Measurements from ENCODE around the gene CDK11A. TPM values are rescaled to one million over a fixed set of nuclear protein-coding genes. Genes with fewer than 3 reads are reported as not detected.
"Not testable (repeated sequence)": the region's sequence is repeated elsewhere in the genome, so short reads cannot be mapped to it uniquely, and the experiment has no call there.

CDK11A gene
- total RNA-seq, 1 donor from 2014 or later, result 51.7 TPM

DNA sequence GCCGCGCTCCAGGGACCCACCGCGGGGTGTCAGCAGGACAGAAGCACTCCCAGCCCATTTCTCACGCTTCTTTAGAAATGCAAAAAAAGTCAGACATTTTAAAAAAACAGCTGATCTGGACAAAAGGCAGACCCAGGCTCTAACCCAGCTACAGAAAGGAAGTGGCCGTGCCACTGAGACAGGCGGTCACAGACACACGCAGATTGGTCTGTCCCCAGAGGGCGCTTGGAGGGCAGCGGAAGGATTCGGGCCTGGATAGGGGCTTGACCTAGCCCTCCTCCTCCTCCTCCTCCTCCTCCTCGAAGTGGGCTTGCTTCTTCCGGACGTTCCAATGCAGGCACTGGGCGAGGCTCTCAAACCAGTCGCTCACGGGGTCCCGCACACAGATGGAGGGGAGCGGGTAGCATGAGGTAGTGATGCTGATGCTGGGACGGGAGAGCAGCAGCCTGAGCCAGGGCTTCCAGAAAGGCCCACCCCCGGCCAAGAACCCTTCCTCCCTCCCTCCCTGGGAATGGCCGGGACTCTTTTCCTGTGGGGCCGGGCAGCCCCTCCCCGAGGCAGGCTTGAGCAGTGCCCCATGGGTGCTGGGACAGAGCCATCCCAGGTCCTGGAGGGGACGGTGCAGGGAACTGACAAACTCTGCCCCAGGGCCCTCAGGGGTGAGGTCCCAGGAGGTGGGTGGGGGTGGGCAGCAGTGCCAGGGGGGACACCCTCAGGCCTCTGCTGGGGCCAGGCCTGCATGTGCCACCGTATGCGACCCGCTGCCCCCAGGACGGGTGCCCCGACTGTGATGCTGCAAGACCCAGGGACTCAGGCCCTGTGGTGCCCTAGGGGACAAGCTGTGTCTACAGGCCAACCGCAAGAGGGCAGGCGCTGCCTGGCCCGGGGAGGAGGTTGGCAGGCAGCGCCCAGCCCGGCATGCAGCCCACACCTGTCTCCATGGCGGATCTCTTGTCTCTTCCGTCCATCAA, 28.8 kb upstream of the CDK11A start:
- Histone ChIP-seq H3K9me3 (no peaks in the 10 kb centered on the region), H3K36me3 (peaks cover 52% of the 10 kb centered on the region), H3K4me3 (no peak overlapping the region), H3K27me3 (no peaks in the 10 kb centered on the region), H3K27ac (no peak overlapping the region), H3K4me1 (peaks cover 4% of the 10 kb centered on the region)
- DNase-seq (no peak), ATAC-seq (no peak)
- intact Hi-C loops (cut with DNase I), result loop anchor here (10.0 kb wide), 1 partner anchor 142 kb away; the partner anchor contains the start of gene GNB1
- TF ChIP-seq CTCF (IDR thresholded peaks at IDR 0.05), result no peak

DNA sequence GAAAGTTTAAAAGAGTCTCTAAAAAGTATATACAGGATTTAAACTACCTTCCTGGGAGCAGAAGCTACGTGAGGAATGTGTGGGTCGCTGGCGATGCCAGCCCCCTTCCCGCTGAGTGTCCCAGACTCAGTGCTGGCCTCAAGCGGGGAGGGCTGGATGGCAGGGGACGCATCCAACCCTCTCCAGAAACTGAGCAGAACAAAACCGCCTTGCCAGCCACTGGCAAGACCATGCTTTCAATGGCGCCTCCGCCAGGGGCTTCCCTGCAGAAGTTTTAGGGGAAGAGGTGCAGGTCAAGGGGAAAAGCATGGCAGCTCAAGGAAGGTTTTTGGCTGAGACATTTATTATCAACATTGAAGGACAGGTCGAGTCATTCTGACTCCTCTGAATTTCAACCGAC, 28.0 kb upstream of the CDK11A start:
- ATAC-seq, result no peak
- TF ChIP-seq CTCF (IDR thresholded peaks at IDR 0.05), result no peak
- Histone ChIP-seq H3K4me1 (no peaks in the 10 kb centered on the region), H3K36me3 (peaks cover 51% of the 10 kb centered on the region), H3K27me3 (no peaks in the 10 kb centered on the region), H3K27ac (no peak overlapping the region), H3K4me3 (no peak overlapping the region), H3K9me3 (no peaks in the 10 kb centered on the region)
- DNase-seq, result no peak
- intact Hi-C loops (cut with DNase I), result loop anchor here (10.0 kb wide), 1 partner anchor 143 kb away; the partner anchor contains the start of gene GNB1

DNA sequence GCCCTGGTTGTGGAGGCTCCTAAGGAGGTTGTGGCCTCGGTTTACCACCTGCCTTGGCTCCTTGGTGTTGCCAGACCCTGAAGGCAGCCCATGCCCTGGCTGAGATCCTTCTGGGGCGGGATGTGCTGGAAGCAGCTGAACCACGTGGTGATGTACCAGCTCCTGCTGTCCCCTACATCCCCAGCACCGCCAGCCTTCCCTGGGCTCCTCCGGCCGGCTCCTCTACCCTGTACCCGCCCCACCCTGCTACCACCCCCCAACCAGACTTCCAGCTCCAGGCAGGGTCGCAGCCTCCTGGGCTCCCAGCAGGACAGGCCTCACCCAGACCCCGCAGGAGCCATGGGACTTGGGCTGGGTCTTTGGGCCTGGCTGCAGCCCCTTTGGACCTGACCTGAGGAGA, 25.8 kb upstream of the CDK11A start:
- H3K4me3 ChIP-seq, H3K27ac ChIP-seq, DNase-seq, H3K9me3 ChIP-seq, ATAC-seq, H3K4me1 ChIP-seq, H3K27me3 ChIP-seq: not testable (repeated sequence)
- peaks cover 28% of the 10 kb centered on the region for H3K36me3 ChIP-seq
- intact Hi-C loops (cut with DNase I), result loop anchor here (10.0 kb wide), 1 partner anchor 145 kb away; the partner anchor contains the start of gene GNB1

- Histone ChIP-seq H3K27ac (no peak overlapping the region), H3K4me1 (no peaks in the 10 kb centered on the region), H3K27me3 (no peaks in the 10 kb centered on the region), H3K4me3 (no peak overlapping the region), H3K36me3 (peaks cover 17% of the 10 kb centered on the region), H3K9me3 (no peaks in the 10 kb centered on the region)
- no peak for TF ChIP-seq CTCF (IDR thresholded peaks at IDR 0.05)
- DNase-seq, result no peak
- intact Hi-C loops (cut with DNase I), result no loop called here
- ATAC-seq, result no peak
Observed at GRCh38 chr1:1748686-1749321, 24.6 kb upstream of the CDK11A start.

DNA sequence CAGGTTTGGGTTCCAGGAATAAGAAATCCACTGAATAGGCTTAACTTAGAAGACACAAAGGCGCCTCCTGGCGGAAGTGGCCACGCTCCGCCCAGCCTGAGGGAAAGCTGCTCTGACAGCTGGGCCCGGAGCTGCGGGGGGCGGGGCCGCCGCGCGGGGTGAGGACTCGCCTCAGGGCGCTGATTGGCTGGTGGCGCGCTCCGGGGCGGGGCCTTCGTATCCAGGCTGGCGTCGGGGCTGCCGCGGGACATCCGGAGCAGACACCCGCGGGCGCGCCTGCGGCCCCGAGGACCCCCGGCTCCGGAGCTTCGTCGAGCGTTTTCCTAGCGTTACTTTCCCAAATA, 22.4 kb upstream of the CDK11A start:
- H3K27me3 ChIP-seq; intact Hi-C loops (cut with DNase I); H3K36me3 ChIP-seq; DNase-seq; H3K4me1 ChIP-seq; H3K9me3 ChIP-seq: not testable (repeated sequence)
- peak overlapping the region; percentile 96 for H3K27ac ChIP-seq
- peak overlapping the region; percentile 52 for H3K4me3 ChIP-seq
- ATAC-seq, result peak; percentile 91

DNA sequence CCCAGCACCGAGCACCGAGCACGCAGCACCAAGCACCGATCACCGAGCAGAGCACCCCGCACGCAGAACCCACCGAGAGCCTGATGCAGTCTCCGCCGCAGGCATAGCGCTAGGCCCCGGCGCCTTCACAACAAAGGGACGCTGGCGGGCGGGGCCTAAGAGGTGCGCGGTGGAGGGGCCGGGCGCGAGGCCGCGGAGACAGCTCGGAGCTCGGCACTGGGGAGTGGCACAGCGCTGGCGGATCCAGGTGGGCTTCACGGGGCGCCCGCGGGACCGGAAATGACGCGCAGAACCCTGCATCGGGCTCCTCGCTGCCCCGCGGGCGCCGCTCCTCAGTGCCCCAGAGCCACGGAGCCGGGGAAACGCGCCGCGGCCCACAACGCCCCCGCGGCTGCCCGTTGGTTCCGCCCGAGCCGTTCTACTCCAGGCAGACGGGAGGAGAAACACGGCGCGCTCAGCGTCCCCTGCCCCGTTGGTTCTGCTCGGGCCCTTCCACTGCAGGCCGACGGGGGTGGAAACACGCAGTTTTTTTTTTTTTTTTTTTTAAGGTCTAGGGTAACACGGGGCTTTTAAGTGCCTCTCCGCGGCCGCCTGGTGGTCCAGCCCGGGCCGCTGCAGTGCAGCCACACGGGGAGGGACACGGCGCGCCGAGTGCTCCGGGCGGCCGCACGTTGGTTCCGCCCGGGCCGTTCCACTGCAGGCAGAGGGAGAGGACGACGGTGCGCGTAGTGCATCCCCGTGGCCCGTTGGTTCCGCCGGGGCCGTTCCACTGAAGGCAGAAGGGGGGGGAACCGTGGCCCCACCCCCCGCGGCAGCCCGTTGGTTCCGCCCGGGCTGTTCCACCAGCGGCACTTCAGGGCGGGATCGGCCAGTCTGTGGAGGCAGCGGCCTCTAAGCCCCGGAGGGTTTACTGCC, 21.8 kb upstream of the CDK11A start:
- H3K9me3 ChIP-seq; H3K27me3 ChIP-seq; H3K4me1 ChIP-seq; intact Hi-C loops (cut with DNase I); H3K36me3 ChIP-seq: not testable (repeated sequence)
- DNase-seq (peak; percentile 95), ATAC-seq (peak; percentile 96)
- Histone ChIP-seq H3K27ac (peak overlapping the region; percentile 96), H3K4me3 (peak overlapping the region; percentile 52)

GRCh38 chr1:1742529-1742928, 18.4 kb upstream of the CDK11A start:
- H3K36me3 ChIP-seq; H3K4me3 ChIP-seq; intact Hi-C loops (cut with DNase I); H3K27ac ChIP-seq; ATAC-seq; H3K4me1 ChIP-seq; H3K27me3 ChIP-seq; DNase-seq; H3K9me3 ChIP-seq: not testable (repeated sequence)

DNA sequence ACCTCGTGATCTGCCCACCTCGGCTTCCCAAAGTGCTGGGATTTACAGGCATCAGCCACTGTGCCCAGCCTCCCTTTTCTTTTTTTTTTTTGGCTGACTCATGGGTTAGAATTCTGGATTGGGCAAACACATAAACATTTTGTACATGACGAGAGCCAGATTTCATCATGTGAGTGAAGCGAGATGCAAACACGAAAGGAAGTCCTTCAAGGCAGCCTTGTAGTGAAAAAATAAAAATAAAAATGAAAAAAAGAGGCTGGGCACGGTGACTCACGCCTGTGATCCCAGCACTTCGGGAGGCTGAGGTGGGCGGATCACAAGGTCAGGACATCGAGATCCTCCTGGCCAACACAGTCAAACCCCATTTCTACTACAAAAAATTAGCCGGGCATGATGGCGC, 16.9 kb upstream of the CDK11A start:
- H3K36me3 ChIP-seq; DNase-seq; H3K27ac ChIP-seq; H3K9me3 ChIP-seq; intact Hi-C loops (cut with DNase I); ATAC-seq; H3K4me3 ChIP-seq; H3K27me3 ChIP-seq; H3K4me1 ChIP-seq: not testable (repeated sequence)

GRCh38 chr1:1738799-1739337, 14.7 kb upstream of the CDK11A start:
- intact Hi-C loops (cut with DNase I), result not testable (repeated sequence)

More at GRCh38 chr1:1738799-1739337, 14.7 kb upstream of the CDK11A start:
- peak; percentile 20 for ATAC-seq
- not testable (repeated sequence) for DNase-seq, H3K4me3 ChIP-seq, H3K27ac ChIP-seq, H3K27me3 ChIP-seq, H3K4me1 ChIP-seq, H3K9me3 ChIP-seq, H3K36me3 ChIP-seq

All from upper lobe of right lung (tissue), 1 donor.